Muscle of leg (tissue), 11 donors: ENCODE measurements around the gene MBD4. TPM values are rescaled to one million over a fixed set of nuclear protein-coding genes. Genes with fewer than 3 reads are reported as not detected.
A peak's percentile ranks its signal among the peaks of the same experiment; 100 is the strongest.
"Not testable (repeated sequence)": the region's sequence is repeated elsewhere in the genome, so short reads cannot be mapped to it uniquely, and the experiment has no call there.

Experiments
- DNase-seq: peaks from one replicate; pipeline ENCODE4 v3.0.0; 2013
- H3K27ac ChIP-seq: one replicate; pipeline ENCODE4 v1.5.1; 2013; ENCODE audit warnings: mild to moderate bottlenecking, low read length, control low read depth
- H3K27me3 ChIP-seq: one replicate; pipeline ENCODE4 v1.6.1; 2013; ENCODE audit warnings: low read length; ENCODE audit not compliant: control insufficient read depth, insufficient read depth
- H3K36me3 ChIP-seq: one replicate; pipeline ENCODE4 v1.6.1; 2013; ENCODE audit warnings: low read length; ENCODE audit not compliant: control insufficient read depth, insufficient read depth
- H3K4me1 ChIP-seq: one replicate; pipeline ENCODE4 v1.6.1; 2013; ENCODE audit warnings: low read length; ENCODE audit not compliant: control insufficient read depth, insufficient read depth
- H3K4me3 ChIP-seq: one replicate; pipeline ENCODE4 v1.5.1; 2013; ENCODE audit warnings: low read length, control low read depth
- H3K9me3 ChIP-seq: replicated peaks from 2 replicates; pipeline ENCODE4 v1.6.1; 2013; ENCODE audit warnings: low read depth, low read length; ENCODE audit not compliant: control insufficient read depth
- WGBS: methylation state at CpG from one replicate; pipeline ENCODE4 v1.1.5; 2013; ENCODE audit warnings: missing lambda C conversion rate; ENCODE audit not compliant: insufficient coverage; 5-methylcytosine and 5-hydroxymethylcytosine counted together
- polyA plus RNA-seq, 8 donors: library from polyadenylated mRNA; unstranded; fragments of 120-200 nt; gene quantifications; one replicate each; pipeline versions ENCODE4 v1.2.1 to v1.2.3, GENCODE V29; 2013; ENCODE audit warnings: inconsistent platforms in 1 of 8, low replicate concordance in 1 of 8; ENCODE audit not compliant: insufficient read length in 8 of 8, insufficient read depth in 1 of 8
- total RNA-seq: library from RNA; stranded (reverse); fragments of 120-200 nt; gene quantifications from one replicate; pipeline ENCODE4 v1.2.4, GENCODE V29; 2013

MBD4 gene
- total and polyA plus RNA-seq, 9 donors, result 22.6 to 28.1 (median 25.3) TPM

GRCh38 chr3:129402210-129402609 is 37.5 kb downstream of the MBD4 start:
- Histone ChIP-seq H3K9me3 (no peaks in the 10 kb centered on the region), H3K4me1 (peaks cover 9% of the 10 kb centered on the region), H3K36me3 (no peaks in the 10 kb centered on the region), H3K4me3 (no peak overlapping the region), H3K27ac (no peak overlapping the region), H3K27me3 (no peaks in the 10 kb centered on the region)
- no peak for DNase-seq
- 92% methylated on average over 3 of the region's 7 CpGs for WGBS

- Histone ChIP-seq H3K27me3 (no peaks in the 10 kb centered on the region), H3K4me1 (peaks cover 9% of the 10 kb centered on the region), H3K36me3 (peaks cover 5% of the 10 kb centered on the region), H3K27ac (peak overlapping the region; percentile 47), H3K9me3 (no peaks in the 10 kb centered on the region), H3K4me3 (peak overlapping the region; percentile 84)
- 87% methylated on average over 3 of the region's 8 CpGs for WGBS
- DNase-seq, result peak; percentile 48
Measured at GRCh38 chr3:129399895-129400357, 39.8 kb downstream of the MBD4 start.

- WGBS, result 0% methylated on average over 8 of the region's 25 CpGs
- Histone ChIP-seq H3K9me3 (no peaks in the 10 kb centered on the region), H3K36me3 (peaks cover 7% of the 10 kb centered on the region), H3K27ac (peak overlapping the region; percentile 69), H3K27me3 (no peaks in the 10 kb centered on the region), H3K4me3 (peak overlapping the region; percentile 84), H3K4me1 (peaks cover 9% of the 10 kb centered on the region)
- DNase-seq, result peak; percentile 99
Measured at GRCh38 chr3:129399145-129399894, 40.4 kb downstream of the MBD4 start.

GRCh38 chr3:129398803-129399144 is 41.0 kb downstream of the MBD4 start:
- WGBS, result 0% methylated on average over 11 of the region's 18 CpGs
- no peak for DNase-seq
- H3K27ac ChIP-seq, result peak overlapping the region; percentile 69
- H3K9me3 ChIP-seq, result no peaks in the 10 kb centered on the region
- peaks cover 7% of the 10 kb centered on the region for H3K36me3 ChIP-seq
- H3K4me3 ChIP-seq, result peak overlapping the region; percentile 84
- H3K27me3 ChIP-seq, result no peaks in the 10 kb centered on the region
- peaks cover 9% of the 10 kb centered on the region for H3K4me1 ChIP-seq

DNA sequence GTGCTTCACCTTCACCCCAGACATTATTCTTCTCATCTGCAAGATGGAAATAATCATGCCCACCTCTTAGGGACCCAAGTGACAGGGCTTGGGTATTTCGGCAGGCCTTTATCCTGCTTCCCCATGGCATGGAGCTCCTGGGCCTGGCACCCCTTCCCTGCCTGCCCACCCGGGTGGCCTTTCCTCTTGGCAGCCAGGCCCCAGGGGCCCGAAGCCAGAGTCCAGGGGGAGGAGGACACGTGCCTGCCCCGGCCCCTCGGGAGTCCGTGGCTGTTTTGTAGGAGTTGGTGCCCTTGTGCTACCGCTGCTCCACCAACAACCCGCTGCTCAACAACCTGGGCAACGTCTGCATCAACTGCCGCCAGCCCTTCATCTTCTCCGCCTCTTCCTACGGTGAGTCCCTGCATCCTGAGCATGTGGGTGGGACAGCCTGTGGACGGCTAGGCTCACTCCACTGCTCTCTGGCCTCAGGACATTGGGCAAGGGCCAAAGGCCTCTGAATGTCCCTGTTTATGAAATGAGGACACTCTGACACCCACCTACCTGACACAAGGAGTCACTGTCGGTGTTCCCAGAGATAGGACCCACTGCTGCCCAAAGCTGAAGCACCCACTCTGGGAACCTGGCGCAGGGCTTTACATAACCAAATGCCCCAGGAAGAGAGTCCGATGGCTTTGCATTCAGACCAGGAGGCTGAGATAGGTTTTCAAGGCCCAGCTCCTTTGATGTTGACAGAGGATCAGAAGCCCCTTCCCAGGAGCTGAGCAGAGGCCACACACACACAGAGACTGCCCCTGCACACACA is 45.8 kb downstream of the MBD4 start:
- not testable (repeated sequence) for DNase-seq, H3K27ac ChIP-seq, H3K4me3 ChIP-seq, H3K9me3 ChIP-seq, H3K27me3 ChIP-seq
- peaks cover 12% of the 10 kb centered on the region for H3K4me1 ChIP-seq
- H3K36me3 ChIP-seq, result peaks cover 39% of the 10 kb centered on the region
- 58% methylated on average over 2 of the region's 17 CpGs for WGBS

- Histone ChIP-seq H3K4me3 (no peak overlapping the region), H3K9me3 (no peaks in the 10 kb centered on the region), H3K27ac (no peak overlapping the region), H3K27me3 (no peaks in the 10 kb centered on the region), H3K36me3 (peaks cover 39% of the 10 kb centered on the region), H3K4me1 (peaks cover 6% of the 10 kb centered on the region)
- 88% methylated on average over 6 of the region's 6 CpGs for WGBS
- DNase-seq, result no peak
Measured at GRCh38 chr3:129393271-129393670, 46.5 kb downstream of the MBD4 start.

- H3K4me1 ChIP-seq, H3K27ac ChIP-seq, H3K4me3 ChIP-seq, H3K9me3 ChIP-seq, H3K27me3 ChIP-seq, DNase-seq: not testable (repeated sequence)
- peaks cover 47% of the 10 kb centered on the region for H3K36me3 ChIP-seq
- WGBS, result 100% methylated on average over 2 of the region's 8 CpGs
Measured at GRCh38 chr3:129392106-129392887, 47.5 kb downstream of the MBD4 start.

DNA sequence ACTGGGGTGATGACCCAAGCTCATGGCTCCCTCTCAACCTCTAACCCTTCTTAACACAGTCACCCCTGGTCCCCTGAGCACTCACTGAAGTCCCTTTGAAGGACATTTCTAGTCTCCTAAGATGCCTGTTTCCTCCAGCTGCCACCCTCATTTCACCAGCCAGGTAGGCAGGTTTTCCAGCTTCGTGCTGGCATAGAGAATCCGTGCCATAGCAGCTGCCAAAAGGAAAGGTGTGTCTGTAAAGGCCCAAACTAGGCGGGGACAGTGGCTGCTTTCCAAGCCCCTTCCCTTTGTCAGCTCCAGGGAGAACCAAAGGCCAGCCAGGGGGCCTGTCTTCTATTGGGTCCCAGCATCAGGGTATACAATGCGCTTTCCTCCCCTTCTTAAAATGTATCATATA is 48.2 kb downstream of the MBD4 start:
- not testable (repeated sequence) for H3K27me3 ChIP-seq, DNase-seq, H3K9me3 ChIP-seq, H3K4me1 ChIP-seq, H3K27ac ChIP-seq, H3K4me3 ChIP-seq
- 83% methylated on average over 2 of the region's 4 CpGs for WGBS
- peaks cover 47% of the 10 kb centered on the region for H3K36me3 ChIP-seq

- H3K36me3 ChIP-seq, result peaks cover 47% of the 10 kb centered on the region
Measured at GRCh38 chr3:129389572-129389937, 50.2 kb downstream of the MBD4 start.

More at GRCh38 chr3:129389572-129389937, 50.2 kb downstream of the MBD4 start:
- no peak for DNase-seq
- WGBS, result 86% methylated on average over 1 of the region's 3 CpGs
- Histone ChIP-seq H3K9me3 (no peaks in the 10 kb centered on the region), H3K4me3 (no peak overlapping the region), H3K27ac (peak overlapping the region; percentile 76), H3K27me3 (no peaks in the 10 kb centered on the region), H3K4me1 (peaks cover 2% of the 10 kb centered on the region)
